Measurements from ENCODE around the gene MIOS. TPM values are rescaled to one million over a fixed set of nuclear protein-coding genes. Genes with fewer than 3 reads are reported as not detected.

MIOS gene
- total and polyA plus RNA-seq, 2 of the 8 experiments (the other 6 are each of a cell fraction or from before 2014, with no cell fraction given) = 15.5 to 50.7 TPM

GRCh38 chr7:7553386-7553785 lies 13.3 kb upstream of the MIOS start:
- Histone ChIP-seq H3K23me2 (ENCODE audit: low read depth, low read length) (no peaks in the 10 kb centered on the region; the same call in 1 of the 2 replicates), H3K4ac (replicated peaks; ENCODE audit: insufficient read length, low read depth, low read length) (no peak overlapping the region), H4K8ac (ENCODE audit: extremely low read depth, insufficient read depth, low read length) (no peak overlapping the region), H4K20me1 (replicated peaks in 1 of 2; ENCODE audit: control insufficient read depth in 1 of 2, insufficient read depth in 2 of 2, low read length in 2 of 2) (no peaks in the 10 kb centered on the region), H4K91ac (replicated peaks; ENCODE audit: insufficient read length, low read length) (no peak overlapping the region), H3K36me3 (ENCODE audit: control insufficient read depth in 2 of 4, insufficient read depth in 4 of 4, low read length in 3 of 4) (no peaks in the 10 kb centered on the region), H3K4me3 (ENCODE audit: extremely low read depth in 1 of 4, insufficient read depth in 2 of 4, low read depth in 3 of 4, low read length in 4 of 4) (no peak overlapping the region), H3K23ac (ENCODE audit: insufficient read length) (no peak overlapping the region), H2AK5ac (ENCODE audit: low read depth, low read length) (no peak overlapping the region), H3K79me2 (ENCODE audit: control insufficient read depth in 1 of 2, insufficient read depth in 2 of 2, low read length in 2 of 2) (no peaks in the 10 kb centered on the region), H3K9ac (replicated peaks in 1 of 4; ENCODE audit: extremely low read depth in 1 of 4, low read depth in 3 of 4, low read length in 3 of 4) (no peak overlapping the region), H3K14ac (ENCODE audit: insufficient read length) (no peak overlapping the region), H3K27ac (ENCODE audit: low read depth, low read length) (no peak overlapping the region), H3K9me3 (ENCODE audit: insufficient read depth in 2 of 2, low read depth in 1 of 2, low read length in 1 of 2) (no peaks in the 10 kb centered on the region), H3K79me1 (ENCODE audit: low read depth, low read length) (no peaks in the 10 kb centered on the region), H2AFZ (ENCODE audit: low read length) (no peak overlapping the region), H4K5ac (ENCODE audit: insufficient read length, low read depth, low read length) (no peak overlapping the region), H2BK120ac (replicated peaks; ENCODE audit: low read depth, low read length) (no peak overlapping the region), H2BK5ac (ENCODE audit: low read depth, low read length) (no peak overlapping the region), H2BK20ac (ENCODE audit: low read length) (no peak overlapping the region), H3K18ac (ENCODE audit: extremely low read depth, low read length) (no peak overlapping the region), H2BK12ac (ENCODE audit: low read depth, low read length) (no peak overlapping the region), H3K56ac (replicated peaks; ENCODE audit: insufficient read length, low read depth, low read length) (no peak overlapping the region), H3K4me2 (ENCODE audit: insufficient read depth in 1 of 2, low read depth in 2 of 2, low read length in 2 of 2) (no peak overlapping the region), H3K27me3 (replicated peaks in 1 of 4; ENCODE audit: control insufficient read depth in 3 of 4, extremely low read depth in 1 of 4, insufficient read depth in 3 of 4, low read length in 3 of 4) (no peaks in the 10 kb centered on the region), H2BK15ac (ENCODE audit: low read length) (no peak overlapping the region), H3K4me1 (replicated peaks in 1 of 4; ENCODE audit: control insufficient read depth in 3 of 4, insufficient read depth in 4 of 4, low read length in 3 of 4) (no peaks in the 10 kb centered on the region)
- no peak for FAIRE-seq
- DNase-seq (ENCODE audit: low read depth in 1 of 2, low spot score in 2 of 2) = no peak
- 100% methylated on average over 1 of the region's 1 CpG; no CpG with 5 or more reads in 1 of the 2 experiments for WGBS, 2 experiments (ENCODE audit: extremely low coverage in 1 of 2, insufficient coverage in 1 of 2, insufficient read length in 1 of 2, insufficient replicate concordance in 2 of 2, low coverage in 1 of 2, low lambda C conversion rate in 2 of 2, missing lambda C conversion rate in 1 of 2)
- CTCF ChIA-PET (ENCODE audit: partially characterized antibody) = no interaction called here
- POLR2A ChIA-PET (ENCODE audit: partially characterized antibody) = no interaction called here
- TF ChIP-seq, protein P1, sequence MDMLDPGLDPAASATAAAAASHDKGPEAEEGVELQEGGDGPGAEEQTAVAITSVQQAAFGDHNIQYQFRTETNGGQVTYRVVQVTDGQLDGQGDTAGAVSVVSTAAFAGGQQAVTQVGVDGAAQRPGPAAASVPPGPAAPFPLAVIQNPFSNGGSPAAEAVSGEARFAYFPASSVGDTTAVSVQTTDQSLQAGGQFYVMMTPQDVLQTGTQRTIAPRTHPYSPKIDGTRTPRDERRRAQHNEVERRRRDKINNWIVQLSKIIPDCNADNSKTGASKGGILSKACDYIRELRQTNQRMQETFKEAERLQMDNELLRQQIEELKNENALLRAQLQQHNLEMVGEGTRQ (IDR thresholded peaks at IDR 0.05; ENCODE audit: low read length) = no peak
- TF ChIP-seq SIN3A (conservative IDR thresholded peaks at IDR 0.05 in 1 of 2, IDR thresholded peaks at IDR 0.05 in 1 of 2; ENCODE audit: low read depth in 1 of 2, low read length in 2 of 2) (no peak), POLR2A (IDR thresholded peaks at IDR 0.05; ENCODE audit: control extremely low read depth in 1 of 2, low read depth in 2 of 2, low read length in 2 of 2) (no peak), BRCA1 (IDR thresholded peaks at IDR 0.05; ENCODE audit: low read depth, low read length) (no peak), RAD21 (IDR thresholded peaks at IDR 0.05 in 1 of 2, conservative IDR thresholded peaks at IDR 0.05 in 1 of 2; ENCODE audit: low read depth in 2 of 2, low read length in 2 of 2) (no peak), RBBP5 (IDR thresholded peaks at IDR 0.05; ENCODE audit: borderline replicate concordance, low read depth, low read length) (no peak), SIRT6 (IDR thresholded peaks at IDR 0.05; ENCODE audit: low read length) (no peak), POU5F1 (IDR thresholded peaks at IDR 0.05; ENCODE audit: low read depth, low read length) (no peak), TCF12 (IDR thresholded peaks at IDR 0.05; ENCODE audit: low read depth, low read length) (no peak), MAFK (IDR thresholded peaks at IDR 0.05; ENCODE audit: low read depth, low read length) (no peak), CBX5 (IDR thresholded peaks at IDR 0.05; ENCODE audit: low read depth, low read length) (no peak), NANOG (IDR thresholded peaks at IDR 0.05; ENCODE audit: insufficient read depth, low read depth, low read length, poor library complexity, severe bottlenecking) (no peak), CBX8 (IDR thresholded peaks at IDR 0.05; ENCODE audit: borderline replicate concordance, low read depth, low read length) (no peak), SIX5 (IDR thresholded peaks at IDR 0.05; ENCODE audit: low read depth, low read length) (no peak)

Data from H1 (cell line).